M059J (cell line): ENCODE results near the gene GMPR. TPM values are rescaled to one million over a fixed set of nuclear protein-coding genes. Genes with fewer than 3 reads are reported as not detected.
"Not testable (repeated sequence)": the region's sequence is repeated elsewhere in the genome, so short reads cannot be mapped to it uniquely, and the experiment has no call there.

Experiments
- DNase-seq: peaks from one replicate; pipeline ENCODE4 v3.0.0-alpha.2; 2012; ENCODE audit warnings: low read depth
- total RNA-seq: library from RNA; depleted of rRNA; stranded (reverse); fragments of >200 nt; shearing (Covaris generic); gene quantifications from 2 replicates; pipeline ENCODE4 v1.2.3, GENCODE V29; 2014

Gene GMPR
- total RNA-seq, 1 experiment from 2014 or later, result 92.2 TPM

GRCh38 chr6:16244869-16245451, 6.6 kb downstream of the GMPR start:
- DNase-seq, result no peak

DNA sequence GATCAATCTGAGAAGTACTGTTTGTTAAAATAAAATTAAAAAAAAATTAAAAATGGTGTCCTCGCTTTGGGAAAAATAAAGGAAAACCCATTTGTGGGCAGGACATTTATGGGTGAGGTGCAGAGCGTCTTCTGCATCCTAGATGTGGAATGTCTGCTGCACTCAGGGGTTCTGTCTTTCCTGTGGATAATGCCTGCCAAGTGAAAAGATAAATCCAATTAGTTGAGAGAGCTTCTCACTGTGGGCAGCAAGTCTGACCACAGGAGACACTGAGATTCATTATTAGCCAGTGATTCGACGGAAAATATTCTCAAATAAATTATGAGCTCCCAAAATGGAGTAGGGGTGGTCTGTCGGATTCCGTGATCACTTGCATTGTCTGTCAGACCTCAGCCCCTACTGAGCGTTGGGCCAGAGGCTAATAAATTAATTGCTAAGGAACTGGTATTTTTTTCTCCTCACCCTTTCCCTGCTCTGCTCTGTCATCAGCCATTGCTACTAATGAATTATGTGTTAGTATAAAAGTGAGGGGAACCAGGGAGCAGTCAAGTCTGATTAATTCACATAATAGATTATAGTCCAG, 10.0 kb downstream of the GMPR start:
- DNase-seq, result no peak

- DNase-seq, result no peak
Measured at GRCh38 chr6:16249971-16250370, 11.6 kb downstream of the GMPR start.

DNA sequence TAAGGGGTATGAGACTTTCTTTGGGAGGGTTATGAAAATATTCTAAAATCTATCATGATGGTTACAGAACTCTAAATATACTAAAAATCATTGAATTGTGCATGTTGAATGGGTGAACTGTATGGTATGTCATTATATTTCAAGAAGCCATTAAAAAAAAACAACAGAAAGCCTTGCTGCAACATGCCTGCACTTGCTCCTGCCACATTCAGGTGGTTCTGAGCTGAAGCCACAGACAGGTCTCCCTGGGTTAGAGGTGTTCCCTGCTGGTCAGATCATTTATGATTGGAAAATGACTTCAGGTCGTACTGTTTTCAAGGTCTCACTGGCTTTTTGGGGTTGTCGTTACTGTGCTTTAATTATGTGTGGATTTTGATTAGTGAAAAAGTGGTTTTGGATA, 13.3 kb downstream of the GMPR start:
- no peak for DNase-seq

GRCh38 chr6:16252686-16253299, 14.4 kb downstream of the GMPR start:
- DNase-seq, result no peak

GRCh38 chr6:16253399-16254144, 15.2 kb downstream of the GMPR start:
- DNase-seq, result no peak

DNA sequence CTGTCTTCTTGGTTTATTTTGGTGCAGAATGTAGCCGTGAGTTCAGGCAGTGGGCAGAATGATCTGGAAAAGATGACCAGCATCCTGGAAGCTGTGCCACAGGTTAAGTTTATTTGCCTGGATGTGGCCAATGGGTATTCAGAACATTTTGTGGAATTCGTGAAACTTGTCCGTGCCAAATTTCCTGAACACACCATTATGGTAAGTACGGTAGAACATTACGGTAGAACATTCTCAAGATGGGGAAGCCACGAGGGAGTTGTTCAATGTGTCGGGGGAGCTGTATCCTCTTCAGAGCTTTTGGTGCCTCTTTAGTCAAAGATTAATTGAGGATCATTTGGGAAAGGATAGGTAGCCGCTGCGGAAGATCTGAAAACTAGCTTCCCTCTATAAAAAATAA, 16.1 kb downstream of the GMPR start:
- no peak for DNase-seq

GRCh38 chr6:16256781-16257180, 18.4 kb downstream of the GMPR start:
- no peak for DNase-seq

GRCh38 chr6:16257999-16258708, 19.8 kb downstream of the GMPR start:
- DNase-seq, result peak; percentile 46

- no peak for DNase-seq
Measured at GRCh38 chr6:16258709-16259075, 20.3 kb downstream of the GMPR start.

- not testable (repeated sequence) for DNase-seq
Measured at GRCh38 chr6:16259604-16260003, 21.2 kb downstream of the GMPR start.

- not testable (repeated sequence) for DNase-seq
Measured at GRCh38 chr6:16260602-16261001, 22.2 kb downstream of the GMPR start.

GRCh38 chr6:16262773-16263172, 24.4 kb downstream of the GMPR start:
- not testable (repeated sequence) for DNase-seq

DNA sequence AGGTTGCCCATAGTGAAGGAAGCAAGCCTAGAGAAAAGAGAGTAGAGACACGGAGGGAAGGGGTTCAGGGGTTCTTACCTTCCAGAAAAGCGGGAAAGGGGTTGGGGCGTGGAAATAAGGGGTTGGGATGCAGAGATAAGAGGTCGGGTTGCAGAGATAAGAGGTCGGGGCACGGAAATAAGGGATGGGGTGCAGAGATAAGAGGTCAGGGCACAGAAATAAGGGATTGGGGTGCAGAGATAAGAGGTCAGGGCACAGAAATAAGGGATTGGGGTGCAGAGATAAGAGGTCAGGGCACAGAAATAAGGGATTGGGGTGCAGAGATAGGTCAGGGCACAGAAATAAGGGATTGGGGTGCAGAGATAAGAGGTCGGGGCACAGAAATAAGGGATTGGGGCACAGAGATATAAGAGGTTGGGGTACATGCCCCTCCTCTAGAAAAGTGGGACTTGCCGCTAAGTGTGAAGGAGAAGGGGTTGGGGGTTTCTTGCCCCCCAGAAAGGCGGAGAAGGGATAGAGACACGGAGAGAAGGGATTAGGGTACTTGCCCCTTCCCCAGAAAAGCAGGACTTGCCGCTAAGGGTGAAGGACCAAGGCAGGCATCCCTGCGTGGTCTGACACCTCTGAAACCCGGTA, 25.2 kb downstream of the GMPR start:
- not testable (repeated sequence) for DNase-seq

DNA sequence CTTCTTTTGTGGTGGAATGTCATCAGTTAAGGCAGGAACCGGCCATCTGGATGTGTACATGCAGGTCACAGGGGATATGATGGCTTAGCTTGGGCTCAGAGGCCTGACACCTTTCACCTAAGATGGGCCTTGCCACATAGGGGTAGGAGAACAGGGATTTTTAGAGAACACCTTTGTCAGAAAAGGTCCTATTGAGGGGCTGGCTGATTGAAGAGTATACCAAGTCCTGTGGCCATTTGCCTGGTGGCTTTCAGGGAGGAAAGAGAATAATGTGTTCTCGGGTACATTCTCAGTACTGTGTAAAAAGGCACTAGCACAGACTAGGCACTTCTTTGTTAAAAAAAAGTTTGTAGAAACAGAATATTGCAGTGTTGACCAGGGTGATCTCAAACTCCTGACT, 26.4 kb downstream of the GMPR start:
- DNase-seq, result no peak

GRCh38 chr6:16265351-16266341, 27.3 kb downstream of the GMPR start:
- no peak for DNase-seq

DNA sequence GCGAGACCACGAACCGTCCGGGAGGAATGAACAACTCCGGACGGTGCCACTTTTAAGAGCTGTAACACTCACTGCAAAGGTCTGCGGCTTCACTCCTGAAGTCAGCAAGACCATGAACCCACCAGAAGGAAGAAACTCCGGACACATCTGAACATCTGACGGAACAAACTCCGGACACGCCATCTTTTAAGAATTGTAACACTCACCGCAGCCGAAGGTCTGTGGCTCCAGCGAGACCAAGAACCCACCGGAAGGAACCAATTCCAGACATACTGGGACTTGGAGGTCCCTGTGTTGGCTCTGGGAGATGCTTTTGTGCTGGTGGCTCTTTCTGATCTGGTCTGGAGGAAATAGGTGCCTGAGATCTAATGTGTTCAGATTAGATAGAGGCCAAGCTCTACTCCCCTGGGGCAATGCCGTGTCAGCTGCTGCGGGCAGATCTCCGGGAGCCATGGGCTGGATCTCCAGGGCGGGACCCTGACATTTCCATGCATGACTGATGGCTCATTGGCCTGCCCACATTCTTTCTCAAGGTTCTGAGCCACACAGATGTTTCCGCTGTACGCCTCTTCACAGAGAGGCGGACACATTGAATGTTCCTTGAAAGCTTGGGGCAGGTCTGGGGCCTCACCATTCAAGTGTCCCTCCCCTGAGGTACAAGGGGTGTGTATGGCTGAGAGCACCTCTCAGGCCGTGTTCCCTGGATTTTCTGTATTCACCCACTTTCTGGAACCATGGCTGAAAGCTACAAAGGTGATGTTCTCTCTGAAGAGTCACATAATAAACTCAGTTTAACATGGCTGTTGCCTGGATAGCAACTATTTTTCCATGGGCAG, 29.3 kb downstream of the GMPR start:
- no peak for DNase-seq

DNA sequence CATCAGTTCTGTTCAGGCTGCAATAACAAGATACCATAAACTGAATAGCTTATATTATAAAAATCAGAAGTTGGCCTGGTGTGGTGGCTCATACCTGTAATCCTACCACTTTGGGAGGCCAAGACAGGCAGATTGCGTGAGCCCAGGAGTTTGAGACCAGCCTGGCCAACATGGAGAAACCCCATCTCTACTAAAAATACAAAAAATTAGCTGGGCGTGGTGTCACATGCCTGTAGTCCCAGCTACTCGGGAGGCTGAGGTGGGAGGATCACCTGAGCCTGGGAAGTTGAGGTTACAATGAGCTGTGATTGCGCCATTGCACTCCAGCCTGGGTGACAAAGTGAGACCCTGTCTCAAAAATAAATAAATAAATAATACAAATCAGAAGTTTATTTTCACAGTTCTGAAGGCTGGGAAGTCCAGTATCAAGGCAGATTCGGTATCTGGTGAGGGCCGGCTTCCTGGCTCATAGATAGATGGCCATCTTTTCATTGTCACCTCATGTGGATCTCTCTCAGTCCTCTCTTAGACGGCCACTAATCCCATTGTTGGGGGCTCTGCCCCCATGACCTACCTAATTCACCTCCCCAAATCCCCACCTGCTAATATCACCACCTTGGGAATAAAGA, 31.2 kb downstream of the GMPR start:
- DNase-seq, result not testable (repeated sequence)

- no peak for DNase-seq
Measured at GRCh38 chr6:16270178-16270794, 31.9 kb downstream of the GMPR start.
